Left lobe of liver (tissue), 2 donors: ENCODE data around the gene ACR. TPM values are rescaled to one million over a fixed set of nuclear protein-coding genes. Genes with fewer than 3 reads are reported as not detected.

ENCODE experiments used
- ATAC-seq: fragments of 200-7000 bp; cut with Tn5 transposase; one replicate; pipeline ENCODE4 v1.9.1; 2020; ENCODE audit warnings: mild to moderate bottlenecking, moderate library complexity
- DNase-seq: peaks from one replicate; pipeline ENCODE4 v3.0.0-alpha.2; 2020; ENCODE audit warnings: low spot score
- total RNA-seq: library from RNA; stranded (reverse); gene quantifications from one replicate; pipeline ENCODE4 v1.2.1, GENCODE V29; 2021
- donor health status: DM: no; HTN: no; CAD: no; lungs with moderate emphysema.
- donor health status: DM: no; HTN: yes; CAD: no.

The ACR gene
- total RNA-seq, 1 donor from 2014 or later: 0.83 TPM

DNA sequence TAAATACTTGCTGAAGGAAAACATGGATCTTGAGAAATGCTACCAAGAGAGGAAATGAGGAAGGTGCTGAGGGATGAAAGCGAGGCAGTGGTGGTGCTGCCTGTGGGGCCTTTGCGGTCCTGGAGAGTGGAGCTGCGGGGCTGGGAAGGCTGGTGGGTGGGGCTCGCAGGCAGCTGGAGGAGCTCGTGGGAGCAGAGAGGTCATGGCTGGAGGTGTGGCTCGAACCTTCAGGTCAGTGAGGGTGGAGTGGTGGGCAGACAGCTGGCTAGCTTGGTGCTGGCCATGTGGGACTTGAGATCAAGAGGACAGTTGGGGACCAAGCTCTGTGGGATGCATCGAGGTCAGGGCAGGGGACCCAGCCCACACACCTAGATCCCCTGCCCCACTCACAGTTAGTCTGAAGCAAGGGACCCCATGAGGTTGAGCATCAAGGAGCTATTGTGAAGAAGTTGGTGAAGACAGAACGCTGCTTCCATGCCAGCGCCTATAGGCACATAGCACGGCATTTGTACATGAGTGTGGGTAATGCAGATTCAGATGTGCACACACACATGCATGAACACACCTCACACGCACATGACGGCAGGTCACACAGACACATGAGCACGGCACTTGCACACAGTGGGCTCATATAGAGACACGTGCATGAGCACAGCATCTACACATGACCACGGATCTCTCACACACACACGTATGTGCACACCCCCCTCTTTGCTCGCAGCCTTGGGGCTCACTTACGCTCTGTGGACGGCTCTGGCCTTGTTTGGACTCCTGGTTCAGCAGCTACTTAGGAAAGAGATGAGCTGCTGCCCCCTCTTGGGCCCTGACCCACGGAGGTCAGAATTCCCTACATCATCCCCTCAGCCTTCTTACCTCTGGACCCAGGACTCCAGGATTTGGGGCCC is 34.9 kb upstream of the ACR start:
- DNase-seq (no peak), ATAC-seq (no peak)

GRCh38 chr22:50703726-50704509 is 34.1 kb upstream of the ACR start:
- DNase-seq: no peak

DNA sequence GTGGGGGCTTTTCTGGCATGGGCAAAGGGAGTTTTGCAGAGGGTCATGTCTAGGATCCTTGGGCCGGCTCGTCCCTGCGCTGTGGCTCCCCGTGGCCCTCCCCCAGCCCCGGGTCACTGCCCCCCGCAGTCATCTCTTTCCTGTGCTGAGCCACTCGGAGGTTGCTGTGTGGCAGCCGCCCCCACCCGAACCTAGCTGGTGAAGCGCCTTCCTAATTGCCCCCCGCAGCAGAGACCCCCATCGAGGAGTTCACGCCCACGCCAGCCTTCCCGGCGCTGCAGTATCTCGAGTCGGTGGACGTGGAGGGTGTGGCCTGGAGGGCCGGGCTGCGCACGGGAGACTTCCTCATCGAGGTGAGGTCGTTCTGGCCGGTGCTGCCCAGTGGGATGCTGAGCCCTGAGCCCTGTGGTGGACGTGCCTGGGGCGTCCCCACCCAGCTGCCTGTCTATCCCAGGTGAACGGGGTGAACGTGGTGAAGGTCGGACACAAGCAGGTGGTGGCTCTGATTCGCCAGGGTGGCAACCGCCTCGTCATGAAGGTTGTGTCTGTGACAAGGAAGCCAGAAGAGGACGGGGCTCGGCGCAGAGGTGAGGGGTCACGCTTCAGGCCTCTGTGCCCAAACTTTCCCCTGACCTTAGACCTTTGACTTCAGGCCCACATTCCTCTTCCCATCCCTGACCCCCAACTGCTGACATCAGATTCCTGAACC is 33.3 kb upstream of the ACR start:
- no peak for DNase-seq
- no peak for ATAC-seq

More at GRCh38 chr22:50703726-50704509, 34.1 kb upstream of the ACR start:
- ATAC-seq: no peak

DNA sequence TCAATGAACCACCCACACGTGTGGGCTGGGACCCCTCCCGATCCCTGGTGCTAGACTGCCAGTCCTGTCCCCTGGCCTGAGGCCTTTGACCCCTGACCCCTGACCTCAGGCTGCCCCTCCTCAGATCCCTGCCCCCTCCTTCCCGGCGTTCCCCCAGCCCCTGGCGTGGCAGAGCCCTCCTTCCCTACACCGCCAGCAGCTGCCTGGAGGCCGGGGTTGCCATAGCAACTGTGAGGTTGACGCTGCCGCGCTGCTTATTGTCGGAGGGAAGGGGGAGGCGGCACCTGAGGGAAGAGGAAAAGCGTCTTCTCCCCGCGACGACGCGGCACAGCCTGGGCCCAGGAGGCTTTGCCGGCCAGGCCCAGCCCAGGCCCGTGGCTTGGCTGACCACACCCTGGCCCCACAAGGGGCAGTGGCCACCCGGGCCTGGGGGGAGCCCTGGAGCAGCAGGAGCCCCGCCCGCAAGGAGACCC is 32.7 kb upstream of the ACR start:
- ATAC-seq (no peak), DNase-seq (no peak)

DNA sequence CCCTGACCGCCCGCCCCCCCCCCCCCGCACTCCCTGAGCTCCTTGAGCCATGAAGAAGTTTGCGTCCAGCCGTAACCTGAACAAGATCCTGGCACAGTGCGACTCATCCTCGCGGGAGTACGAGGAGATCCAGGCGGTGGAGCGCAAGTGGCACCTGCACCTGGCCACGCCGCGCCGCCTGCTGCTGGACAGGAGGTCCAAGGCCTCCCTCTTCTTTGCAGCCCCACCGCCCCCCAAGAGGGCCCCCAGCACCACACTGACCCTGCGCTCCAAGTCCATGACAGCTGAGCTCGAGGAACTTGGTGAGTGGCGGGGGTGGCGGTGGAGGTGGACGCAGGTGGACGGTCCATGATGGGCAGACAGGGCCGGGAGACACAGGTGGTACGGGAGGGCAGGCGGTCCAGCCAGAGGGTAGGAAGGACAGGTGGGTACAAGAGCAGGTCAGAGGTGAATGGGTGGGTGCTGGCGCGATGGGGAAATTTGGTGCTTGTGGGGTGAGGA is 32.1 kb upstream of the ACR start:
- no peak for DNase-seq
- no peak for ATAC-seq

DNA sequence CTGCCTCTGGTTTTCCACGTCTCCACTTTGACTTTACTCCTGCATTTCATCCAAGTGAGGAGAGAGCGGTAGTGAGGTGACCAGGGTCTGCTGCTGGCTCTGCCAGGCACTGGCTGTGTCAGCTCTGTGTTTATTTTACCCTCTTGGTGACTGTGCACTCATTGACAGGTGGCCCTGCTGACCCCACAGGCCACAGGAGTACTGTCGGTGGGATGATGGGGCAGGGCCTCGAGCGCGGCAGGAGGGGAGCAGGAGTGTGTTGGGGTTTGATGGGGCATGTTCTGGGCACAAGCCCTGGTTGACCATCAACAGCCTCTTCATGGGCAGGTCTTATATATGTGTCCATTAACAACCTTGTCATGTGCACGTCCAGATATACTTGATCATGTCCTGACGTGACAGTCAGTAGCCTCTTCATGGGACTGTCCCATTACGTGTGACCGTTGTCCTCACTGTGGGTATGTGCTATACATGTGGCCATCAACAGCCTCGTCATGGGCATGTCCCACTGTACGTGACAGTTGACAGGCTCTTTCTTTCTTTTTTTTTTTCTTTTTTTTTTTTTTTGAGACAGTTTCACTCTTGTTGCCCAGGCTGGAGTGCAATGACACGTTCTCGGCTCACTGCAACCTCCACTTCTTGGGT is 31.4 kb upstream of the ACR start:
- DNase-seq (no peak), ATAC-seq (no peak)

GRCh38 chr22:50708474-50708873 is 29.5 kb upstream of the ACR start:
- DNase-seq: no peak
- no peak for ATAC-seq

DNA sequence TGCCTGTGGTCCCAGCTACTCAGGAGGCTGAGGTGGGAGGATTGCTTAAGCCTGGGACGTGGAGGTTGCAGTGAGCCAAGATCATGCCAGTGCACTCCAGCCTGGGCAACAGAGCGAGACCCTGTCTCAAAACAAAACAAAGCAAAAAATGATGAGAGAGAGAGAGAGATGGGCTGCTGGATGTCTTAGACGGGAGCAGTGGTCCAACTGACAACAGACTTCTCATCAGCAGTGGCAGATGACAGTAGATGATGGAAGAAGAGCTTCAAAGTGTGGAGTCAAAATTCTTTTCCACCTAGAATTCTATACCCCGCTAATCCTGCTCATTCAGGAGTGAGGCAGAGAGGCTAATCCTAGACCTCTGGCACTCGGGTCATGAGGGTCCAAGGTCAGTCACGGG is 29.0 kb upstream of the ACR start:
- ATAC-seq: no peak
- DNase-seq: no peak

GRCh38 chr22:50710221-50710620 is 27.8 kb upstream of the ACR start:
- DNase-seq (no peak), ATAC-seq (no peak)

GRCh38 chr22:50710886-50711285 is 27.1 kb upstream of the ACR start:
- ATAC-seq: no peak
- DNase-seq: no peak

GRCh38 chr22:50711446-50712340 is 26.3 kb upstream of the ACR start:
- DNase-seq: no peak
- ATAC-seq: no peak

DNA sequence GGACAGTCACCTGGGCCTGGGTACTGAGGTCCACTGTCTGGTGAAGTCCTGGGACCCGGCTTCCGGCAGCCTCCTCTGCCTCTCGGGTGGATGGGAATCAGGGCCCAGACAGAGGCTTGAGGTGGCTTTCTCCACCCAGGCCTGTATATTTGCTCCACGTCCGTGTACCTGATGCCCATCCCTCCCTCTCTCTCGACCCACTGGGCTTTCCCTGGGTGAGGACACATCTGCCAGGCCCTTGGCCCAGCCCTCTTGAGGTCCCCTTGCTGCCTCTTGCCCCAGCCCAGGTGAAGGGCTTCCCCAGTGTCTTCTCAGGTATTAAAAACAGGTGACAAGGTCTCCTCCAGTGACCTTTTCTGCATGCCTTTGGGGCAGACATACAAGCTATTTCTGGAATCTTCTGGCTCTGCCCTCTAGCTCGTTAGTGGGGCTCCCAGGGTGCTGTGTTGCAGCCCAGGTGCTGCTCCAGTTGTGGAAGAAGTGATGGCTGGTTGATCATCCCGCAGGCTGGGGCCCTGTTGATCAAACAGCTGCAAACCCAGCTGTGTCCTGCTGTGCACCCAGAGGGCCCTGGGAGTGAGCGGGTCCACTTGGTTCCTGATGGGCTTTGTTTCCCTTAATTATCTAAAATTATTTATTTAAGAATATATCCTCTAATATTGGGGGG is 25.5 kb upstream of the ACR start:
- DNase-seq: no peak
- no peak for ATAC-seq

DNA sequence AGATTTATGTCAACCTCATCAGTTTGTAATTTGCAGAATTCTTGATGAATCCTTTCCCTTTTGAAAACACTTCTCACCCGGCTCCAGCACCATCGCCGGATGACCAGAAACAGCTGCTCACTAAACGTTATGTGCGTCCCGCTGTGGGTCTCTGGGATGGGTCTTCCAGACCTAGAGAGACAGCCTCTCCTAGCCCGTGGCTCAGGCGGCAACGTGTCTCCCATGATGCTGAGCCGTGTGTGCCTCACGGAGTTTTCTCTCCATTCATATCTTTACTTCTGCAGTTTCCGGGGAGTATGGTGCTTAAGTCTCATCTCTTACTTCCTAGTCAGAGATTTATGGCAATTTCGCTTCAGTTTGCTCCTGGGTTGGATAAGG is 25.0 kb upstream of the ACR start:
- ATAC-seq: no peak
- DNase-seq: no peak

DNA sequence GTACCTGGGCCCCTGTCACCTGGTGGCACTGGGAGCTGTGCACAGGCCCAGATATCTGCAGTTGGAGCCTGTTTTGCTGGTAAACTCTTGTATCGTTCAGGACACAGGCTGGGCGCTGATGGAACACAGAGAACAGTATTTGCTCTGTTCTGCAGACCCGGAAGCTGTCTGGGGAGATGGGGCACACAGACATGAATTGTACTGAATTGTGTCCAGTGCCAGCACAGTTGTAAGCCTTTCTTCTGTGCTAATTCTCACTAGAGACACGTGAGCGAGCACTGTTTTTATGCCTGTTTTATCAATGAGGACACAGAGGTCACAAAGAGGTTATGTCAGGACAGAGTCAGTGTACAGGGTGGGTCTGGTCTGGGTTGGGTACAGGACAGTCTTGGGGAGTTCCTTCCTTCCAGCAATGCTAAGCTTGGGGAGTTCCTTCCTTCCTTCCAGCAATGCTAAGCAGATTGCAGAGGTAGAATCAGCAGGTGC is 24.4 kb upstream of the ACR start:
- ATAC-seq (peak; percentile 35), DNase-seq (no peak)

DNA sequence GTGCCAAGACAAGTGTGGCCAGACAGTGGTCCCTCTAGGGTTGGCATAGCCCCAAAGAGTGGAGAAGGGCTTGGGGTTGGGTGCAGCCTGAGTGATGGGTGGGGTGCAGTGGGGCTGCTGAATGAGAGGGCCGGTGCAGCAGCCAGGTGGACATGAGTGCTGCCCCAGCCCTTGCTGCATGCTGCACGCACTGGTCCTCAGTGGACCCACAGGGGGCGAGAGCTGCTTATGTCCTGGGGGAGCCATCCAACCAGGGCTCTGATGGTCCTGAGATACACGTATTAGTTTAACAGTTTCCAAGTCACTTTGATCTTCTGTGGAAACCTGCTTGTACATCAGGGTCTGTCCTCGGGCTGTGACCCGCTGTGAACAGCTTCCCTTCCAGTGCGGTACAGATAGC is 23.9 kb upstream of the ACR start:
- ATAC-seq (peak; percentile 2), DNase-seq (no peak)

DNA sequence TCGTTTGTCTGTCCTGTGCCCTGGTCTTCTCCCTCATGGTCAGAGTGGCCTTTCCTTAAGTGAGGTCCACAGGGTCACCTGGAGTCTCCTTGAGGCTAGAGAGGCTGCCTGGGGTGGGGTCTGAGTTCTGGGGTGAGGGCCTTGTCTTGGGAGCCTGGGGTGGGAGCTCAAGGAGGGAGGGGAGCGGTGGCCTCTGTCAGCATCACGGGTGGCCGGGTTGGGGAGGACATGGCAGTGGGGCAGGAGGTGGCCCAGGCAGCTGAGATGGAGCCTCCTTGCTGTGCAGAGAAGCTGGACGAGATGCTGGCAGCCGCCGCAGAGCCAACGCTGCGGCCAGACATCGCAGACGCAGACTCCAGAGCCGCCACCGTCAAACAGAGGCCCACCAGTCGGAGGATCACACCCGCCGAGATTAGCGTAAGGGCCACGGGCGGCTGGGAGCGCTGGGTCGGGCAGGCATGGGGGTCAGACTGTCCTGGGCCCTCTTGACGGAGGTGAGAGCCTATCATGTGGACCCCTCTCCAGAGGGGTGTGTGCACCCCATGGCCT is 23.3 kb upstream of the ACR start:
- no peak for ATAC-seq
- DNase-seq: no peak

DNA sequence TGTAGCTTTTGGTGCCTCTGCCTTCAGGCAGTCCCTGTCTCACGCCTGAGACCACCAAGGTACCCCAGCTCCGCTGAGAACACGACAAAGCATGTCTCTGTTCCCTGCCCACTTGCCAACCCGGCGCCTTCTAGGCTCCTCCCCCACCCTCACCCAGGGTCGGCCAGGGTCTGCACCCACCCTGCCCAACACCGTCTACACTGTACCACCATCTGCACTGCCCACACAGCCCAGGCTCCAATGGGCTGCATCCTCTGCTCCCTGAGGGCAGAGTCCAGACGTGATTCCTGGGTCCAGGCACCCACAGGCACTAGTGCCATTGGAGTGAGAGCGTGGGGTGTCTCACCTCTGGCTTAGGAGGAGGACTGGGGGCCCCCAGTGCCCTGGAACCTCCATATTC is 22.8 kb upstream of the ACR start:
- ATAC-seq (peak; percentile 3), DNase-seq (no peak)

- DNase-seq (no peak), ATAC-seq (no peak)
Observed at GRCh38 chr22:50715776-50716175, 22.2 kb upstream of the ACR start.
